ENCODE data around the gene CDH4. TPM values are rescaled to one million over a fixed set of nuclear protein-coding genes. Genes with fewer than 3 reads are reported as not detected.

Gene CDH4
- total RNA-seq, 6 experiments from 2014 or later: 5.8 to 12.8 (median 10.9) TPM

DNA sequence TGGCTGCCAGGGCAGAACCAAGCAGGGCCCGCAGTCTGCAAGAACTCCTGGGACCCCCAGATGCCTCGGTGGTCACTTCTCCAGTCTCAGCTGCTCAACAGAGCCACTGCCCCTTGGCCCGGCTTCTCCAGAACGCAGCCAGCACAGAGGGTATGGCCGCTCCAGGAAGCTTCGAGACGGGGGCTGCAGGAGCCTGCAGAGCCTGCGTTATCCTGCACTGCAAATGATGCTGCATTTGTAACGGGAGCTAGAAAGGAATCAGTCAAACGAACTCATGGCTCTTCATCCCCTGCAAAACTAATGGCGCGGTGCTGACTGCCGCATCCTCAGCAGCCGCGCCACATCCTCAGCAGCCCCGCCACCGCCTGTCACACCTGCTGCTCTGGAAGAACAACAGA, 558.7 kb downstream of the CDH4 start:
- no peaks in the 10 kb centered on the region; the same call in 1 of the 2 replicates for H3K9me3 Mint-ChIP-seq
- no peak overlapping the region for H3K4me3 Mint-ChIP-seq
- TF ChIP-seq CTCF (IDR thresholded peaks at IDR 0.05): no peak
- no peaks in the 10 kb centered on the region for H3K4me1 Mint-ChIP-seq (ENCODE audit: low read depth)
- peaks cover 18% of the 10 kb centered on the region for H3K27me3 Mint-ChIP-seq (ENCODE audit: insufficient read depth)
- no peak overlapping the region for H3K27ac Mint-ChIP-seq
- no peak for DNase-seq
- H3K36me3 Mint-ChIP-seq (ENCODE audit: low read depth): no peaks in the 10 kb centered on the region

- H3K27ac Mint-ChIP-seq: no peak overlapping the region
- no peak overlapping the region for H3K4me3 Mint-ChIP-seq
- H3K9me3 Mint-ChIP-seq: no peaks in the 10 kb centered on the region; the same call in 1 of the 2 replicates
- no peak for TF ChIP-seq CTCF (IDR thresholded peaks at IDR 0.05)
- H3K27me3 Mint-ChIP-seq (ENCODE audit: insufficient read depth): peaks cover 18% of the 10 kb centered on the region
- no peaks in the 10 kb centered on the region for H3K36me3 Mint-ChIP-seq (ENCODE audit: low read depth)
- H3K4me1 Mint-ChIP-seq (ENCODE audit: low read depth): no peaks in the 10 kb centered on the region
- DNase-seq: no peak
These were observed 559.1 kb downstream of the CDH4 start for GRCh38 chr20:61811166-61811565.

DNA sequence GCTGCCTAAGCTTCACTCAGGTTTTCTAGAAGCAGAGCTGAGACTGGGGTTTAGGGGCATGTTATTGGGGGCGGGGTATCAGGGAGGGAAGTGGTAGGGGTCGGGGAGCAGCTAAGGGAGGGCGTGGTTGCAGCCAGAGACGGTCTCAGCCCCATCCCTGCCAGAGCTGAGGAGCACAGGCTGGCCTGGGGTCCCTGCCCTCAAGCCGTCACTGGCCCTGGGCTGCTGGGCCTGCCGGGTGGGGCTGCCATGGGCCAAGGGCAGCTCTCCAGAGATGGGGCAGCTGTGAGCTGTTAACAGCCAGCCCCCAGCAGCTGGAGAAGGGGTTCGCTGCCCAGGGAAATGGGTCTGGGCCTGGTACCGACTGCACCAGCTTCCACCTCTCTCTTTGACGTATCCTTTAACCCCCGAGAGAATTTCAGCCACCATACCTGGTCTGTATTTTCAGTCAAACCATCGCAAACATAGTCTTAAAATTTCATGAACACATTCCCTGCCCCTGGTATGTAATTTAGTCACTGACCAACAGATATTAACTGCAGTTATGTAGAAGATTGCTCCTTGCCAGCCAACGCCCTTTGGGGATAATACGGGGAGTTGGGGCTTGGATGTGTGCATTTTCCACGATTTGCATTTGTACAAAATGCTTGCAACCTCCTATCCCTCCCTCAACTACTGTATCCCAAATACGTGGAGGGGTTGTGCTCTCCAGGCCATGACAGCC, 560.2 kb downstream of the CDH4 start:
- H3K27me3 Mint-ChIP-seq (ENCODE audit: insufficient read depth): peaks cover 13% of the 10 kb centered on the region

GRCh38 chr20:61812845-61813485, 560.9 kb downstream of the CDH4 start:
- Mint-ChIP-seq H3K4me1 (ENCODE audit: low read depth) (no peaks in the 10 kb centered on the region), H3K36me3 (ENCODE audit: low read depth) (no peaks in the 10 kb centered on the region), H3K4me3 (no peak overlapping the region), H3K27me3 (ENCODE audit: insufficient read depth) (peaks cover 13% of the 10 kb centered on the region), H3K27ac (no peak overlapping the region), H3K9me3 (no peaks in the 10 kb centered on the region; the same call in 1 of the 2 replicates)
- no peak for DNase-seq
- TF ChIP-seq CTCF (IDR thresholded peaks at IDR 0.05): no peak

More for the DNA sequence above, 560.2 kb downstream of the CDH4 start:
- Mint-ChIP-seq H3K4me1 (ENCODE audit: low read depth) (no peaks in the 10 kb centered on the region), H3K4me3 (no peak overlapping the region), H3K36me3 (ENCODE audit: low read depth) (no peaks in the 10 kb centered on the region), H3K9me3 (no peaks in the 10 kb centered on the region; the same call in 1 of the 2 replicates), H3K27ac (no peak overlapping the region)
- DNase-seq: no peak
- no peak for TF ChIP-seq CTCF (IDR thresholded peaks at IDR 0.05)

GRCh38 chr20:61813791-61814190, 561.7 kb downstream of the CDH4 start:
- no peak for DNase-seq
- Mint-ChIP-seq H3K36me3 (ENCODE audit: low read depth) (no peaks in the 10 kb centered on the region), H3K9me3 (no peaks in the 10 kb centered on the region; the same call in 1 of the 2 replicates), H3K27me3 (ENCODE audit: insufficient read depth) (peaks cover 13% of the 10 kb centered on the region), H3K27ac (no peak overlapping the region), H3K4me1 (ENCODE audit: low read depth) (no peaks in the 10 kb centered on the region), H3K4me3 (no peak overlapping the region)
- TF ChIP-seq CTCF (IDR thresholded peaks at IDR 0.05): no peak
